Natural killer cell treated with Interleukin-12 subunit alpha and Interleukin-12 subunit beta and Interleukin-15 and Interleukin-18, amount 100 ng/mL, for 72 hours (primary cell): ENCODE results near the gene TYRO3. TPM values are rescaled to one million over a fixed set of nuclear protein-coding genes. Genes with fewer than 3 reads are reported as not detected.

ENCODE experiments used
- ATAC-seq, 2 donors: fragments of 150-1000 bp; cut with Tn5 transposase in 1 of 2; sonication (Bioruptor Pico), chemical (Tn5 transposase) in 1 of 2; 2 replicates each; pipeline ENCODE4 v1.10.0; 2021
- DNase-seq: peaks from one replicate; pipeline ENCODE4 v3.0.0; 2022; ENCODE audit warnings: low spot score
- H3K27ac Mint-ChIP-seq, 2 donors: 1 replicate in 1 of 2; 2 replicates in 1 of 2; pipeline ENCODE4 v1.8.0; 2022; ENCODE audit warnings: mixed read lengths in 2 of 2, mild to moderate bottlenecking in 1 of 2, moderate library complexity in 1 of 2
- H3K27me3 Mint-ChIP-seq, 2 donors: 1 replicate in 1 of 2; 2 replicates in 1 of 2; pipeline ENCODE4 v1.8.0; 2022; ENCODE audit warnings: mixed read lengths in 2 of 2
- H3K36me3 Mint-ChIP-seq: one replicate; pipeline ENCODE4 v1.8.0; 2022; ENCODE audit warnings: mixed read lengths
- H3K4me1 Mint-ChIP-seq, 2 donors: 1 replicate in 1 of 2; 2 replicates in 1 of 2; pipeline ENCODE4 v1.8.0; 2022; ENCODE audit warnings: low read depth in 2 of 2, mixed read lengths in 2 of 2, mild to moderate bottlenecking in 1 of 2
- H3K4me3 Mint-ChIP-seq: one replicate; pipeline ENCODE4 v1.8.0; 2022; ENCODE audit warnings: mixed read lengths
- H3K9me3 Mint-ChIP-seq: 2 replicates; pipeline ENCODE4 v1.8.0; 2022; ENCODE audit warnings: mixed read lengths
- total RNA-seq, 2 donors: library from RNA; stranded (reverse); gene quantifications; one replicate each; pipeline ENCODE4 v1.2.3, GENCODE V29; 2022

TYRO3 gene
- total RNA-seq, result under 1 TPM; 0.36 to 0.86 TPM

GRCh38 chr15:41558400-41559238, at the start of gene TYRO3:
TYRO3 (plus strand) TSS chr15:41559212; CDS start chr15:41559258, 46 bp downstream.
- no peaks in the 10 kb centered on the region for H3K36me3 Mint-ChIP-seq
- H3K9me3 Mint-ChIP-seq, result no peaks in the 10 kb centered on the region
- peak within 1 kb of the TSS; percentile 85 for H3K4me3 Mint-ChIP-seq
- DNase-seq (peak; percentile 76), ATAC-seq (peak; percentile 77 to 81)
- peaks cover 18 to 23% of the 10 kb centered on the region in 2 donors for H3K4me1 Mint-ChIP-seq
- H3K27ac Mint-ChIP-seq, result peak within 1 kb of the TSS; percentile 63 to 79
- peaks cover 17 to 18% of the 10 kb centered on the region in 2 donors for H3K27me3 Mint-ChIP-seq

- ATAC-seq, result no peak
- DNase-seq, result no peak
- H3K36me3 Mint-ChIP-seq, result no peaks in the 10 kb centered on the region
- H3K4me1 Mint-ChIP-seq, result peaks cover 14 to 16% of the 10 kb centered on the region in 2 donors
- no peak overlapping the region for H3K27ac Mint-ChIP-seq
- H3K4me3 Mint-ChIP-seq, result no peak overlapping the region
- H3K9me3 Mint-ChIP-seq, result no peaks in the 10 kb centered on the region
- peaks cover 0 to 9% of the 10 kb centered on the region in 2 donors for H3K27me3 Mint-ChIP-seq
Observed at GRCh38 chr15:41510728-41511127, 48.3 kb upstream of the TYRO3 start.

- Mint-ChIP-seq H3K4me1 (peaks cover 14 to 16% of the 10 kb centered on the region in 2 donors), H3K27ac (no peak overlapping the region), H3K27me3 (peaks cover 0 to 9% of the 10 kb centered on the region in 2 donors), H3K36me3 (no peaks in the 10 kb centered on the region), H3K4me3 (no peak overlapping the region), H3K9me3 (no peaks in the 10 kb centered on the region)
- ATAC-seq, result no peak
- no peak for DNase-seq
Observed at GRCh38 chr15:41511331-41511898, 47.6 kb upstream of the TYRO3 start.

GRCh38 chr15:41511899-41512369, 47.1 kb upstream of the TYRO3 start:
- DNase-seq, result no peak
- H3K36me3 Mint-ChIP-seq, result no peaks in the 10 kb centered on the region

GRCh38 chr15:41512512-41512939, 46.5 kb upstream of the TYRO3 start:
- H3K36me3 Mint-ChIP-seq, result no peaks in the 10 kb centered on the region
- peak overlapping the region; percentile 73 for H3K4me3 Mint-ChIP-seq
- H3K27me3 Mint-ChIP-seq, result peaks cover 0 to 9% of the 10 kb centered on the region in 2 donors
- DNase-seq, result no peak
- H3K4me1 Mint-ChIP-seq, result peaks cover 14 to 16% of the 10 kb centered on the region in 2 donors
- ATAC-seq, result no peak
- no peaks in the 10 kb centered on the region for H3K9me3 Mint-ChIP-seq
- no peak overlapping the region for H3K27ac Mint-ChIP-seq

More at GRCh38 chr15:41511899-41512369, 47.1 kb upstream of the TYRO3 start:
- Mint-ChIP-seq H3K9me3 (no peaks in the 10 kb centered on the region), H3K4me1 (peaks cover 14 to 16% of the 10 kb centered on the region in 2 donors), H3K27me3 (peaks cover 0 to 9% of the 10 kb centered on the region in 2 donors), H3K27ac (no peak overlapping the region), H3K4me3 (peak overlapping the region; percentile 73)
- no peak for ATAC-seq

- peak overlapping the region; percentile 73 for H3K4me3 Mint-ChIP-seq
- DNase-seq (no peak), ATAC-seq (peak; percentile 54 to 58)
- H3K27me3 Mint-ChIP-seq, result peaks cover 0 to 9% of the 10 kb centered on the region in 2 donors
- no peak overlapping the region for H3K27ac Mint-ChIP-seq
- H3K4me1 Mint-ChIP-seq, result peaks cover 14 to 16% of the 10 kb centered on the region in 2 donors
- no peaks in the 10 kb centered on the region for H3K36me3 Mint-ChIP-seq
- no peaks in the 10 kb centered on the region for H3K9me3 Mint-ChIP-seq
Observed at GRCh38 chr15:41512940-41513505, 46.0 kb upstream of the TYRO3 start.

GRCh38 chr15:41513506-41514227, 45.3 kb upstream of the TYRO3 start, which contains the start of gene LTK:
LTK (minus strand) TSS chr15:41513827; CDS start chr15:41513709, 118 bp downstream.
- H3K27me3 Mint-ChIP-seq, result peaks cover 0 to 9% of the 10 kb centered on the region in 2 donors
- no peak within 1 kb of the TSS for H3K27ac Mint-ChIP-seq
- H3K4me3 Mint-ChIP-seq, result peak within 1 kb of the TSS; percentile 73
- H3K4me1 Mint-ChIP-seq, result peaks cover 14 to 16% of the 10 kb centered on the region in 2 donors
- no peaks in the 10 kb centered on the region for H3K36me3 Mint-ChIP-seq
- DNase-seq (no peak), ATAC-seq (peak; percentile 47 to 62)
- no peaks in the 10 kb centered on the region for H3K9me3 Mint-ChIP-seq

- ATAC-seq, result no peak
- Mint-ChIP-seq H3K27ac (no peak overlapping the region), H3K4me3 (no peak overlapping the region), H3K27me3 (peaks cover 0 to 4% of the 10 kb centered on the region in 2 donors), H3K4me1 (peaks cover 10 to 13% of the 10 kb centered on the region in 2 donors), H3K9me3 (no peaks in the 10 kb centered on the region), H3K36me3 (no peaks in the 10 kb centered on the region)
- no peak for DNase-seq
Observed at GRCh38 chr15:41517895-41518449, 41.0 kb upstream of the TYRO3 start.

GRCh38 chr15:41520636-41521035, 38.4 kb upstream of the TYRO3 start:
- Mint-ChIP-seq H3K9me3 (no peaks in the 10 kb centered on the region), H3K4me3 (no peak overlapping the region), H3K27ac (no peak overlapping the region), H3K36me3 (no peaks in the 10 kb centered on the region), H3K4me1 (no peaks in the 10 kb centered on the region), H3K27me3 (no peaks in the 10 kb centered on the region)
- ATAC-seq (no peak), DNase-seq (no peak)

- no peak for ATAC-seq
- no peak for DNase-seq
- Mint-ChIP-seq H3K4me1 (no peaks in the 10 kb centered on the region), H3K27ac (no peak overlapping the region), H3K4me3 (no peak overlapping the region), H3K27me3 (no peaks in the 10 kb centered on the region), H3K9me3 (no peaks in the 10 kb centered on the region), H3K36me3 (peaks cover 4% of the 10 kb centered on the region)
Observed at GRCh38 chr15:41521614-41522013, 37.4 kb upstream of the TYRO3 start.

GRCh38 chr15:41523097-41523496, 35.9 kb upstream of the TYRO3 start:
- ATAC-seq (no peak), DNase-seq (no peak)
- peaks cover 6% of the 10 kb centered on the region for H3K36me3 Mint-ChIP-seq
- no peak overlapping the region for H3K27ac Mint-ChIP-seq
- no peak overlapping the region for H3K4me3 Mint-ChIP-seq
- no peaks in the 10 kb centered on the region for H3K9me3 Mint-ChIP-seq
- H3K27me3 Mint-ChIP-seq, result no peaks in the 10 kb centered on the region
- H3K4me1 Mint-ChIP-seq, result no peaks in the 10 kb centered on the region

GRCh38 chr15:41530363-41530956, 28.6 kb upstream of the TYRO3 start:
- no peak for DNase-seq
- Mint-ChIP-seq H3K27me3 (no peaks in the 10 kb centered on the region), H3K27ac (no peak overlapping the region), H3K4me1 (peaks cover 0 to 6% of the 10 kb centered on the region in 2 donors), H3K4me3 (no peak overlapping the region), H3K36me3 (peaks cover 13% of the 10 kb centered on the region), H3K9me3 (no peaks in the 10 kb centered on the region)
- no peak for ATAC-seq

- no peak overlapping the region for H3K4me3 Mint-ChIP-seq
- H3K27me3 Mint-ChIP-seq, result no peaks in the 10 kb centered on the region
- ATAC-seq (no peak), DNase-seq (no peak)
- H3K27ac Mint-ChIP-seq, result no peak overlapping the region
- no peaks in the 10 kb centered on the region for H3K9me3 Mint-ChIP-seq
- no peaks in the 10 kb centered on the region for H3K36me3 Mint-ChIP-seq
- H3K4me1 Mint-ChIP-seq, result peaks cover 0 to 5% of the 10 kb centered on the region in 2 donors
Observed at GRCh38 chr15:41535544-41535943, 23.5 kb upstream of the TYRO3 start.
